Upper lobe of right lung (tissue), 1 donor: ENCODE measurements around the gene PTPN7. TPM values are rescaled to one million over a fixed set of nuclear protein-coding genes. Genes with fewer than 3 reads are reported as not detected.

ENCODE experiments used
- ATAC-seq: fragments of 200-7000 bp; cut with Tn5 transposase; one replicate; pipeline ENCODE4 v1.9.1; 2020; ENCODE audit warnings: mild to moderate bottlenecking, moderate library complexity
- DNase-seq: peaks from one replicate; pipeline ENCODE4 v3.0.0-alpha.2; 2020
- H3K27ac ChIP-seq: fragments of 200-600 bp; one replicate; pipeline ENCODE4 v1.8.0; 2022
- H3K27me3 ChIP-seq: fragments of 200-600 bp; one replicate; pipeline ENCODE4 v1.8.0; 2022; ENCODE audit warnings: mild to moderate bottlenecking
- H3K36me3 ChIP-seq: fragments of 200-600 bp; one replicate; pipeline ENCODE4 v1.8.0; 2022
- H3K4me1 ChIP-seq: fragments of 200-600 bp; one replicate; pipeline ENCODE4 v1.8.0; 2022
- H3K4me3 ChIP-seq: fragments of 200-600 bp; one replicate; pipeline ENCODE4 v1.8.0; 2022; ENCODE audit warnings: mild to moderate bottlenecking
- H3K9me3 ChIP-seq: fragments of 200-600 bp; one replicate; pipeline ENCODE4 v1.8.0; 2022
- intact Hi-C: fragments of 100-400 bp; cut with DNase I; formaldehyde crosslinking; loops from one replicate; pipeline ENCODE4 v1.11.0; 2022
- long read RNA-seq: library from polyadenylated mRNA; unstranded; transcript quantifications from one replicate; pipeline ENCODE4 v2.0.0, GENCODE V29; 2021
- total RNA-seq: library from RNA; stranded (reverse); fragmentation: NEBNext Ultra II Directional; extraction: Animal tissue kit (Norgen Biotek cat#: 25700); gene quantifications from one replicate; pipeline ENCODE4 v1.2.1, GENCODE V29; 2021
- TF ChIP-seq, protein P1 (sequence below): fragments of 200-600 bp; IDR thresholded peaks from one replicate; pipeline ENCODE4 v1.8.0; 2022; ENCODE audit warnings: antibody characterized with exemption
- donor health status: DM: no; HTN: yes; CAD: no; lungs with severe emphysema.

Gene PTPN7
- total RNA-seq: 7.3 TPM
- long read RNA-seq, partial matches to known transcripts: 3 of 12 reads
- long read RNA-seq, other reads (novel, unspliced or antisense): 4 of 12 reads

DNA sequence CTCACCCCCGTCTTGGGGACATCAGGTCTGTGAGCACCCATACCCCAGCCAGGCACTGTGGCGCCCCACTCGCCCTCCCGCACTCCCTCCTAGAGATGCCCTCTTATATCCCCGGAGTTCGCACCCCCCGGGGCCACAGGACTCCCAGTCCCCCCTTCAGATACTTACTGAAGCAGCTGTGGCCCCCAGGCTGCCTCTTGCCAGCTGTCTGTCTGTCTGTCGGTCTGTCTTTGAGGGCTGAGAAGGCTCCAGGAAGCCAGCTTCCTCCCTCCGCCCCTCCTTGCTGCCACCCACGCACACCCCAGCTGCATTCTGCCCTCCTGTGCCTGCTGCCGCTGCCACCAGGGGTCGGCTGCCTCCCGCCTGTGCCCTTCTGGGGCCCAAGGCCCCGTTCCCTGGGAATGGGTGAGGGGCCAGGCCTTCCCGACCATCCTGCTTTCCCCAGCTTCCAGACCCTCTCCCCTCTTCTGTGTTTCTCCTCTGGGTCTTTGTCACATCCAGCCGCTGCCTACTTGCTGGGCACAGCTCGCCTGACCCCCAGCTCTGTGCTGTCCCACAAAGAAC lies at the start of gene PTPN7:
TSS of gene PTPN7 (minus strand) at position 226 of the 564 bp plus-strand sequence. CDS start 1,200 bp downstream, outside the sequence.
- no peaks in the 10 kb centered on the region for H3K27me3 ChIP-seq
- peak; percentile 73 for ATAC-seq
- H3K27ac ChIP-seq: peak within 1 kb of the TSS; percentile 80
- TF ChIP-seq, protein P1, sequence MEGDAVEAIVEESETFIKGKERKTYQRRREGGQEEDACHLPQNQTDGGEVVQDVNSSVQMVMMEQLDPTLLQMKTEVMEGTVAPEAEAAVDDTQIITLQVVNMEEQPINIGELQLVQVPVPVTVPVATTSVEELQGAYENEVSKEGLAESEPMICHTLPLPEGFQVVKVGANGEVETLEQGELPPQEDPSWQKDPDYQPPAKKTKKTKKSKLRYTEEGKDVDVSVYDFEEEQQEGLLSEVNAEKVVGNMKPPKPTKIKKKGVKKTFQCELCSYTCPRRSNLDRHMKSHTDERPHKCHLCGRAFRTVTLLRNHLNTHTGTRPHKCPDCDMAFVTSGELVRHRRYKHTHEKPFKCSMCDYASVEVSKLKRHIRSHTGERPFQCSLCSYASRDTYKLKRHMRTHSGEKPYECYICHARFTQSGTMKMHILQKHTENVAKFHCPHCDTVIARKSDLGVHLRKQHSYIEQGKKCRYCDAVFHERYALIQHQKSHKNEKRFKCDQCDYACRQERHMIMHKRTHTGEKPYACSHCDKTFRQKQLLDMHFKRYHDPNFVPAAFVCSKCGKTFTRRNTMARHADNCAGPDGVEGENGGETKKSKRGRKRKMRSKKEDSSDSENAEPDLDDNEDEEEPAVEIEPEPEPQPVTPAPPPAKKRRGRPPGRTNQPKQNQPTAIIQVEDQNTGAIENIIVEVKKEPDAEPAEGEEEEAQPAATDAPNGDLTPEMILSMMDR: peak; percentile 37
- intact Hi-C loops: no loop called here
- peak within 1 kb of the TSS; percentile 46 for H3K4me3 ChIP-seq
- peak; percentile 84 for DNase-seq
- H3K36me3 ChIP-seq: no peaks in the 10 kb centered on the region
- no peaks in the 10 kb centered on the region for H3K9me3 ChIP-seq
- peaks cover 11% of the 10 kb centered on the region for H3K4me1 ChIP-seq

DNA sequence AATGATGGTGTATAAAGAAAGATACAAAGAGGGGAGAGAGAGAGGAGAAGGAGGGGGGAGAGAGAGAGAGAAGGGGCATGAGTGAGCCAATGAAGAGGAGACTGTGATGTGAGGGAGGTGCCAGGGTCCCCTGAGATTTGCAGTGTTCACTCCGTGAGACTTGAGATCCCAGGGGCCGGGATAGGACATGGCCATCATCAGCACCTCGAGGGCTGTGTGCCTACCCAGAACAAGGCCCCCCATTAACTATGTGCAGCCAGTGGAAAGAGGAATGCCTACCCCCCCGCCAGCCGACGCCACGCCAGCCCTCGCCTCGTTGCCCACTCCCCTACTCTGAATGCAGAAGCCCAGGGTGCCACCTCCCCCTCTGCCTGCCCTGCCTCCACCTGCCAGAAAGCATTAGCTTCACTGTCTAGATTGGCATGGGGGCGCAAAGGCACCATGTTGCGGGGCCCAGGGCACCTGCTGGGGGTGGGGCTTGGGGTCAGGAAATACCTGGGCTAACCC lies 48.0 kb upstream of the PTPN7 start:
- no peak overlapping the region for H3K27ac ChIP-seq
- peaks cover 10% of the 10 kb centered on the region for H3K27me3 ChIP-seq
- H3K4me3 ChIP-seq: no peak overlapping the region
- TF ChIP-seq, protein P1: no peak
- intact Hi-C loops: no loop called here
- H3K36me3 ChIP-seq: no peaks in the 10 kb centered on the region
- DNase-seq (no peak), ATAC-seq (no peak)
- H3K9me3 ChIP-seq: no peaks in the 10 kb centered on the region
- H3K4me1 ChIP-seq: no peaks in the 10 kb centered on the region

DNA sequence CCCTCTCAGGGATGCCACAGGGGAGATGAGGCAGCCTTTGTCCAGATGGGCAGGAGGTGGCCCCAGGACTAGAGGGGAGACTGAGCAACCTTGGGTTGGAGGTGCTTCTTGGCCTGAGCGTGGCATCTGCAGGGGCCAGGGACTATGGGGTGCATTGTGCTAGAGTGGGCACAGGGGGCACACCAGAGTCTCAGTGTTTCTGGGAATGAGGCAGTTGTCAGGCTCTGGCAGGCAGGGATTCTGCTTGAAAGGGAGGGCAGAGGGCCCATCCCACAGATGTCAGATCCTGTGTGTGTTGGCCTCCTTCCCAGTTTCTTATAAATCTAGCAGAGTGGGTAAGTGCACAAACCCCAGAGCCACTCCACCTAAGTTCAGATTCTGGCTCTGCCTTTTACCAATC lies 46.9 kb upstream of the PTPN7 start:
- no peak for DNase-seq
- no peak for ATAC-seq
- no peaks in the 10 kb centered on the region for H3K9me3 ChIP-seq
- intact Hi-C loops: no loop called here
- H3K4me1 ChIP-seq: no peaks in the 10 kb centered on the region
- TF ChIP-seq, protein P1: no peak
- H3K27me3 ChIP-seq: no peaks in the 10 kb centered on the region
- no peak overlapping the region for H3K27ac ChIP-seq
- no peaks in the 10 kb centered on the region for H3K36me3 ChIP-seq
- H3K4me3 ChIP-seq: no peak overlapping the region

DNA sequence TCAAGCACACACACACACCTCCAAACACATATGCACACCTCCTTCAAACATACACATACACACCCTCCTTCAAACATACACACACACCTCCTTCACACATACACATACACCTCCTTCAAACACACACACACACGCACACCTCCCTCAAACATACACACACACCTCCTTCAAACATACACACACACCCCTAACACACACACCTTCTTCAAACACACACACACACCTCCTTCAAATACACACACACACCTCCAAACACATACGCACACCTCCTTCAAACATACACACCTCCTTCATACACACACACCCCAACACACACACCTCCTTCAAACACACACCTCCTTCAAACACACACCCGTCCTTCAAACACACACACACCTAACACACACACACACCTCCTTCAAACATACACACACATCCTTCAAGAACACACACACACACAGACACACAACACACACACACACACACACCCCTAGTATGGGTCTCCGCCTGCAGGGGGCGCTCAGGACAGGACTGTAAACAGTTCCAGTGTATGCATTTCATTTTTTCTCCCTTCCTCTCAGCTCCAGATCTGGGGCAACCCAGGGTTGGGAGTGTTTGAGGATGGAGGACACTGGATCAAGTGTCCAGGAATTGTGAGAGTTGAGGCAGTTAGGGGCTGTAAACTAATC lies 45.3 kb upstream of the PTPN7 start:
- Histone ChIP-seq H3K4me1 (no peaks in the 10 kb centered on the region), H3K27me3 (no peaks in the 10 kb centered on the region), H3K36me3 (no peaks in the 10 kb centered on the region), H3K4me3 (no peak overlapping the region), H3K27ac (no peak overlapping the region), H3K9me3 (no peaks in the 10 kb centered on the region)
- TF ChIP-seq, protein P1: no peak
- ATAC-seq (peak; percentile 58), DNase-seq (no peak)
- intact Hi-C loops: no loop called here

DNA sequence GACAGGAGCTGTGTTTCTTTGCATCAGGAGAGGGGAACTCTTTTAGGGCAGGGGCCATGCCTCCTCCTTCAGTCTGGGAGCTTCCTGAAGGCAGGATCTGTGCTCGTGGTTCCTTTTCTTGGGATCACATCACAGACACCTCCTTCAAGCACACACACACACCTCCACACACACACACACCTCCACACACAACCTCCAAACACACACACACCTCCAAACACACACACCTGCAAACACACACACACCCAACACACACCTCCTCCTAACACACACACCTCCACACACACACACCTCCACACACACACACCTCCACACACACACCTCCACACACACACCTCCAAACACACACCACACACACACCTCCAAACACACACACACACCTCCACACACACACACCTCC lies 43.7 kb upstream of the PTPN7 start:
- no peaks in the 10 kb centered on the region for H3K27me3 ChIP-seq
- H3K4me1 ChIP-seq: no peaks in the 10 kb centered on the region
- DNase-seq: no peak
- no peaks in the 10 kb centered on the region for H3K36me3 ChIP-seq
- no peak for ATAC-seq
- TF ChIP-seq, protein P1: no peak
- H3K27ac ChIP-seq: no peak overlapping the region
- H3K9me3 ChIP-seq: no peaks in the 10 kb centered on the region
- intact Hi-C loops: no loop called here
- no peak overlapping the region for H3K4me3 ChIP-seq
